Omental fat pad (tissue), 4 donors: ENCODE results near the gene ADAMTSL5. TPM values are rescaled to one million over a fixed set of nuclear protein-coding genes. Genes with fewer than 3 reads are reported as not detected.

Experiments used
- ATAC-seq: fragments of 150-250 bp; one replicate; pipeline ENCODE4 v1.9.1; 2016; ENCODE audit warnings: mild to moderate bottlenecking, moderate library complexity; ENCODE audit not compliant: low FRiP score
- DNase-seq: peaks from one replicate; pipeline ENCODE4 v3.0.0-alpha.2; 2019; ENCODE audit warnings: low spot score
- total RNA-seq, 4 donors: library from RNA; depleted of rRNA; stranded (reverse); fragments of >200 nt; gene quantifications; one replicate each; pipeline ENCODE4 v1.1.0, GENCODE V29; 2016
- TF ChIP-seq, protein P1 (sequence below), 3 donors: fragments of 450-650 bp; IDR thresholded peaks; one replicate each; pipeline ENCODE4 v1.5.1; 2016 to 2017; ENCODE audit warnings: antibody characterized with exemption in 3 of 3, mild to moderate bottlenecking in 3 of 3, moderate library complexity in 2 of 3

ADAMTSL5 gene
- total RNA-seq, 4 donors from 2014 or later = 0.60 to 4.3 (median 0.89) TPM

DNA sequence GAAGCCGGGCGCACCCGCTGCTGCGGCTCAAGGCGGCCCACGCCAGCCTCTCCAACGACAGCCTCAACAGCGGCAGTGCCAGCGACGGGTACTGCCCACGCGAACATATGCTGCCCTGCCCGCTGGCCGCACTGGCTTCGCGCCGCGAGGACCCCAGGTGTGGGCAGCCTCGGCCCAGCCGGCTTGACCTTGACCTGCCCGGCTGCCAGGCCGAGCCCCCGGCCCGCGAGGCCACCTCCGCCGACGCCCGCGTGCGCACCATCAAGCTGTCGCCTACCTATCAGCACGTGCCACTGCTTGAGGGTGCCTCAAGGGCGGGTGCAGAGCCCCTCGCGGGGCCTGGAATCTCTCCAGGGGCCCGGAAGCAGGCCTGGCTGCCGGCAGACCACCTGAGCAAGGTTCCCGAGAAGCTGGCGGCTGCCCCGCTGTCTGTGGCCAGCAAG lies 46.8 kb downstream of the ADAMTSL5 start:
- DNase-seq (no peak), ATAC-seq (no peak)
- TF ChIP-seq, protein P1, sequence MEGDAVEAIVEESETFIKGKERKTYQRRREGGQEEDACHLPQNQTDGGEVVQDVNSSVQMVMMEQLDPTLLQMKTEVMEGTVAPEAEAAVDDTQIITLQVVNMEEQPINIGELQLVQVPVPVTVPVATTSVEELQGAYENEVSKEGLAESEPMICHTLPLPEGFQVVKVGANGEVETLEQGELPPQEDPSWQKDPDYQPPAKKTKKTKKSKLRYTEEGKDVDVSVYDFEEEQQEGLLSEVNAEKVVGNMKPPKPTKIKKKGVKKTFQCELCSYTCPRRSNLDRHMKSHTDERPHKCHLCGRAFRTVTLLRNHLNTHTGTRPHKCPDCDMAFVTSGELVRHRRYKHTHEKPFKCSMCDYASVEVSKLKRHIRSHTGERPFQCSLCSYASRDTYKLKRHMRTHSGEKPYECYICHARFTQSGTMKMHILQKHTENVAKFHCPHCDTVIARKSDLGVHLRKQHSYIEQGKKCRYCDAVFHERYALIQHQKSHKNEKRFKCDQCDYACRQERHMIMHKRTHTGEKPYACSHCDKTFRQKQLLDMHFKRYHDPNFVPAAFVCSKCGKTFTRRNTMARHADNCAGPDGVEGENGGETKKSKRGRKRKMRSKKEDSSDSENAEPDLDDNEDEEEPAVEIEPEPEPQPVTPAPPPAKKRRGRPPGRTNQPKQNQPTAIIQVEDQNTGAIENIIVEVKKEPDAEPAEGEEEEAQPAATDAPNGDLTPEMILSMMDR (IDR thresholded peaks at IDR 0.05) = no peak

DNA sequence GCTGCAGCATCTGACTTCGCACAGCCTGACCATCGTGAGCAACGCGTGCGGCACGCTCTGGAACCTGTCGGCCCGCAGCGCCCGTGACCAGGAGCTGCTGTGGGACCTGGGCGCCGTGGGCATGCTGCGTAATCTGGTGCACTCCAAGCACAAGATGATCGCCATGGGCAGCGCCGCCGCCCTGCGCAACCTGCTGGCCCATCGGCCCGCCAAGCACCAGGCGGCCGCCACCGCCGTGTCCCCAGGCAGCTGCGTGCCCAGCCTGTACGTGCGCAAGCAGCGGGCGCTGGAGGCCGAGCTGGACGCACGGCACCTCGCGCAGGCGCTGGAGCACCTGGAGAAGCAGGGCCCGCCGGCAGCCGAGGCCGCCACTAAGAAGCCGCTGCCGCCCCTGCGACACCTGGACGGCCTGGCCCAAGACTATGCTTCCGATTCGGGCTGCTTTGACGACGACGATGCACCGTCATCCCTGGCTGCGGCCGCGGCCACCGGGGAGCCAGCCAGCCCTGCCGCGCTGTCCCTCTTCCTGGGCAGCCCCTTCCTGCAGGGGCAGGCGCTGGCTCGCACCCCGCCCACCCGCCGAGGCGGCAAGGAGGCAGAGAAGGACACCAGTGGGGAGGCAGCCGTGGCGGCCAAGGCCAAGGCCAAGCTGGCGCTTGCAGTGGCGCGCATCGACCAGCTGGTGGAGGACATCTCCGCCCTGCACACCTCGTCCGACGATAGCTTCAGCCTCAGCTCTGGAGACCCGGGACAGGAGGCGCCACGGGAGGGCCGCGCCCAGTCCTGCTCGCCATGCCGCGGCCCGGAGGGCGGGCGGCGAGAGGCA lies 47.4 kb downstream of the ADAMTSL5 start:
- no peak for DNase-seq
- ATAC-seq = no peak
- TF ChIP-seq, protein P1 (IDR thresholded peaks at IDR 0.05) = no peak

DNA sequence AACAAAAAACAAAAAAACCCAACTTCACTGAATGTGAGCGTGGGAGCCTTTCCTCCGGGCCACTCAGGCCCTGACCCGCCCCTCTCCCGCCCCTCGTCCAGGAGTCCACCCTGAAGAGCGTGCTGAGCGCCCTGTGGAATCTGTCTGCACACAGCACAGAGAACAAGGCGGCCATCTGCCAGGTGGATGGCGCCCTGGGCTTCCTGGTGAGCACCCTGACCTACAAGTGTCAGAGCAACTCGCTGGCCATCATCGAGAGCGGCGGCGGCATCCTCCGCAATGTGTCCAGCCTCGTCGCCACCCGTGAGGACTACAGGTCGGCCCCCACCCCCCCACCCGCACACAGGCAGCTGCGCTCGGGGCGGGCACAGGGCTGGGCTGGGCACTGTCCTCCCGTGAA lies 51.0 kb downstream of the ADAMTSL5 start:
- ATAC-seq (no peak), DNase-seq (no peak)
- TF ChIP-seq, protein P1 (IDR thresholded peaks at IDR 0.05) = no peak

DNA sequence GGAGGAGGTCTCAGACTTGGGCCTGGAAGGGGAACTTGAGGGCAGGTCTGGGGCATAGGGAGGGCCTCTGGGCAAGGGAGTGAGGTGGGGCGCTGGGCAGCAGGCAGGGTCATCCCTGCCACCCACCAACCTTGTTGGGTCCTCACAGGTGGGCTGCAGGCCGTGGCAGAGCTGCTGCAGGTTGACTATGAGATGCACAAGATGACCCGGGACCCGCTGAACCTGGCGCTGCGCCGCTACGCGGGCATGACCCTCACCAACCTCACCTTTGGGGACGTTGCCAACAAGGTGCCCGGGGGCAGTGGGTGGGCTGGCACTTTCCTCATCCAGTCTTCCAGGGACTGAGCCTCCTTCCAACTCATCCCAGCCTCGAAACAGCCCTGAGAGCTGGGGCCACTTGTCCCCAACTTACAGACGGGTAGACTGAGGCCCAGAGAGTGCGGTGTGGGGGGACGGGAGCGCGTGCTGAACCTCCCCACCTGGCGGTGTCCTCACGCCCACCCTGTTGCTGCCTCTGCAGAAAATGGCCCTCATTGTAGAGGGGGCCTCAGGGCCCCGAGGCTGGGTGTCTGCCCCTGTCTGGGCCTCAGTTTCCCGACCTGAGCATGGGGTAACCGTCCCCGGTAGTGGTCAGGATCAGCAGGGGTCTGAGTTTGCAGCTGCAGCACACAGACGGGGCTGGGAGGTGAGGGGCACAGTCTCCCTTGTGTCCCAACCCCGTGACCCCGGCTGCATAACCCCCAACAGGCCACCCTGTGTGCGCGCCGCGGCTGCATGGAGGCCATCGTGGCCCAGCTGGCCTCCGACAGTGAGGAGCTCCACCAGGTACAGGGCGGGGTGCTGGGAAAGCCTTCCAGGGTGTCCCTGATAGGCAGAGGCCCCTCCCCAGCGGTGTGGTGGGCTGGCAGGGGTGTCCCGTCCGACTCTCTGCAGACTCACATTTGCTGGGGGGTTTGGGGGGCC lies 52.5 kb downstream of the ADAMTSL5 start:
- no peak for ATAC-seq
- TF ChIP-seq, protein P1 (IDR thresholded peaks at IDR 0.05) = no peak
- DNase-seq = no peak

DNA sequence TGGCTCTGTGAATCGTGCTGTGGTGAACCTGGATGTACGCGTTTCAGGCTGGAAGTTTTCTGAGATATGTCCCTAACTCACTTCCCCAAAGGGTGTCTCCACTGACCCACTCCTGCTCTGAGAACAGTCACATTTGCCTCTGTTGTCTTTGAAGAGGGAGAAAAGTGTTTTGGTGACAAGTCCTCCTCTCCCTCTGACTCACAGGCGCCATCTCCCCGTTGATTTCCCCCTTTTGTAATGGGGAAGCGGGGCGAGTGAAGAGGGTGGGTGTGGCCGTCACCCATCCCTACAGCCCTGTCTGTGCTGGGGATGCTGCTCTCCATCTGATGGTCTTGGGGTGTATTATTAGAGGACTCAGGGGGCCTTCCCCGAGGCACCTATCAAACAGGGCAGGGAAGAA lies 53.3 kb downstream of the ADAMTSL5 start:
- ATAC-seq = no peak
- DNase-seq = no peak
- TF ChIP-seq, protein P1 (IDR thresholded peaks at IDR 0.05) = no peak

DNA sequence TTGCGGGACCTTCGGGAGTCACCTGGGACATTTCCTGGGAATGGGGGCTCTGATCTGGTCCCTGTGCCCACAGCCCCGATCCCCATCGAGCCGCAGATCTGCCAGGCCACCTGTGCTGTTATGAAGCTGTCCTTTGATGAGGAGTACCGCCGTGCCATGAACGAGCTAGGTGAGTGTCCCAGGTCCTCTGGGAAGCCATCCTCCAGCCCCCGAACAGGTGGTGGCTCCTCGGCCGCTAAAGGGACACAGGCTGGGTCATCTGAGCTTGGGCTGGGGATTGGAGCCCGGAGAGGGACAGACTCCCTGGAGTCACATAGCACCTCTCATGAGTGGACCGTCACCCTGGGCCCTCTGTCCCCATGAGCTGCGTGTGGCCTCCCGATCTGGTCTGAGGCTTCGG lies 54.9 kb downstream of the ADAMTSL5 start:
- no peak for DNase-seq
- no peak for ATAC-seq
- TF ChIP-seq, protein P1 (IDR thresholded peaks at IDR 0.05) = no peak
